HPDE6-E6E7 (cell line): ENCODE results near the gene OPRL1.

Source experiments
- DNase-seq: peaks from one replicate; pipeline ENCODE4 v3.0.0; 2011; ENCODE audit warnings: missing footprints; ENCODE audit errors: extremely low spot score

The OPRL1 gene

DNA sequence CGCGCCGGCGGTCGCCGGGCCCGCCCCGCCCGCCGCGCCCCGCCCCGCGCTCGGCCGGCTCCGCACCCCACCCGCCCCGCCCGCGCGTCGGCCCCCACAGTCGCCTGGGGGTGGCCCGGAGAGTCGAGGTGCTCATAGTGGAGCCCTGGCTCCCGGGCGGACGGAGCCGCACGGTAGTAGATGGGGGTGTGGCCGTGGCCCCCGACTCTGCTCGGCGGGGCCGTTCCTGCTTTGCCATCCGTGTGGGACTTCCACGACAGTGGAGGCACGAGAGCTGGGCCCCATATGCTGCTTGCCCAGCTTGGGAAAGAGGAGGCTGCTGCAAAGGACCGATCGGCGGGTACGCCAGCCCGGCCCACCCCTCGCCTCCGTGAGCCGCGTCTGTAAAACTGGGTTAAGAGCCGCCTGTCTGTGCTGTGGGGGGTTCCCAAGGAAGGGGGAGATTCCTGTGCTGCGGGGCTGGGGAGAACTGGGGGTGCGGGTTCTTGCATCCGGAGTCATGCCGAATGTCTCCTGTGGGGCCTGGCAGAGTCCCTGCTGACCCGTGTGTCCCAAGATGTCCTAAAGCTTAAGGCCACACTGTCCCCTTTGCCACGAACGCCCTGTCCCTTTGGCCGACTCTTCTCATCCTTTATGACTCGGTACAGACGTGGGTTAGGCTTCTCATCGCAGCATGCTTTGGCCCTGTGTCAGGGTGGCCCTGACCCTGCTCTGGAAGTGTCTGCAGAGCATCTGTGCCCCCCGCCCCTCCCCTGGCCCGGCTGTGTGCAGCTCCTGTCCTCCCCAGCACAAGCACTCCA, at the start of gene OPRL1:
Gene OPRL1 (plus strand): TSS at position 70 of the 800 bp plus-strand sequence. CDS start 12,639 bp downstream, outside the sequence.
- no peak for DNase-seq

DNA sequence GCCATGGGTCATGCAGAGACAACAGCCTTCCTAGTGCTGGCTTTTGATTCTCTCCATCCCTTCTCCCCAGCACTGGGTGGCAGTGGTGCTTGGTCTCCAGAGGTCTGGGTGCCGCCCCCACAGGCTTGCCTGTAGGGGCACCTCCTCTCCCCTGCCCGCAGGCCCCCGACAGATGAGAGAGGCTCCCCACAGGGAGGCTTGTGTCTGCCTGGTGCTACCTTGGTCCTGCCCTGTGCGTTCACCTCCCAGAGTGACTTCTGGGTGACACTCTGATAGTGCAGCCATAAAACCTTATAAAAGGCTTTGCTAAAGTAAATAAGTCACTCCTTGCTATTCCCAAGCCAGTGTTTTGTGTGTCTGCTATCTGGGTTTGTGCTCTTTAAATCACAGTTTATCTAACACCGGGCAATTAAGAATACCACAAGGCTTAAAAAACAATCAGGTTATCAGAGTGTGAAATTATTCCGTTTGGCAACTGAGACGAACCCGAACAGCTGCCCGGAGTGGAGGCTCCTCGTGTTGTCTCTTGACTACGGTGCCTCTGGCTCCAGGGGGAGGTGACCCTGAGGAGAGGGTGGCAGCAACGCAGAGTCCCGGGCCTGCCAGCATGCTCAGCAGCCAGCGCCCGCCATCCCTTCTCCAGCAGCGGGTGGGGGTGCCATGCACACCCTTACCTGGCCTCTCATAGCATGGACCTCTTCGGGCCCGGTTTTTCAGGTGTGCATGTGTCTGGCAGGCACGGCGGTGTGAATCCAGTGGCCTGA, 49.3 kb upstream of the OPRL1 start:
- no peak for DNase-seq

DNA sequence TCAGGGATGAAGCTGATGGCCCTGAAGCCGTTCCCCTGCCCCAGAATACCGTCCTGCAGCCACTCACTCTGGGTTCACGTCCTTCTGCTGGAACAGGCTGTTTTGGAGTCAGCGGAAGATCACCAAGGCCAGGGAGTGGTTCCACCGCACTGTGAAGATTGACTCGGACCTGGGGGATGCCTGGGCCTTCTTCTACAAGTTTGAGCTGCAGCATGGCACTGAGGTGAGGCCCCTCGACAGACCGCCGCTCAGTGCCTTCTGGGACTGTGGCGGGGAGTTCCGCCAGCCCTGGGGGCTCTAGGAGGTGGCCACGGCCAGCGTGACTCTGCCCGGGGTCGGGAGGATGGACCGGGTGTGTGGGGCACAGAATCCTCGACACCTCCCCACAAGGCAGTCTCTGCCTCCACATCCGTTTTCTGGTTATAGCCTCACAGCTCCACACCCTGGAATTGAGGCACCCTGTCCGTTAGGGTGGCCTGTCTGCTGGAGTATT, 48.0 kb upstream of the OPRL1 start:
- DNase-seq = no peak

DNA sequence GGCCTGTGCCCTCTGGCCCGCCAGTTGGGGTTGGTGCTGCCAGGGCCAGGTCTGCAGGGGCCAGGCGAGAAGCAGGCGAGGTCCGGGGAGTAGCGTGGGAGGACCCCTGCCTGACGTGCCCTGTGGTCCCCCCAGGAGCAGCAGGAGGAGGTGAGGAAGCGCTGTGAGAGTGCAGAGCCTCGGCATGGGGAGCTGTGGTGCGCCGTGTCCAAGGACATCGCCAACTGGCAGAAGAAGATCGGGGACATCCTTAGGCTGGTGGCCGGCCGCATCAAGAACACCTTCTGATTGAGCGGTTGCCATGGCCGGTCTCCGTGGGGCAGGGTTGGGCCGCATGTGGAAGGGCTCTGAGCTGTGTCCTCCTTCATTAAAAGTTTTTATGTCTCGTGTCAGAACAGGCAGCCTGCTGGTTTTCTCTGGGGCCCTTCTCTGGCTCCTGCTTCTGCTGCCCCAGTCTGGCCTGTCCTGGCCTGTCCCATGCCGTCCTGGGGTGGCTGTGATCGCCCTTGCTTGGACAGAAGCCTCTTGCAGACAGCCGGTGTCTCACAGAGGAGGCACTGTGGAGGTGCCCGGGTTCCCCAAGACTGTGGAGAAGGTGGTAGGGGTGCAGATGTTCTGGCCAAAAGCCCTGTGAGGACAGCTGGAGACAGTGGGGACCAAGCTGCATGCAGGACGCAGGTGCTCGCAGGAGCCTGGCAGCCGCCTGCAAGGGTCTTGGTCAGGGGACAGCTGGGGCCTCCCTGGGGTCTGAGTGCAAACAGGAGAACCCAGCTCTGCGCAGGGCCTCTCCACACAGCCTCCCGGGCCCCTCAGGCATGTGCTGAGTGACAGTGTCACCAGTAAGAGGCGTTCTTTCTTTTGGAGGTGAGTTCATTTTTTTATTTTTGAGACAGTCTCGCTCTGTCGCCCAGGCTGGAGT, 46.9 kb upstream of the OPRL1 start:
- no peak for DNase-seq

DNA sequence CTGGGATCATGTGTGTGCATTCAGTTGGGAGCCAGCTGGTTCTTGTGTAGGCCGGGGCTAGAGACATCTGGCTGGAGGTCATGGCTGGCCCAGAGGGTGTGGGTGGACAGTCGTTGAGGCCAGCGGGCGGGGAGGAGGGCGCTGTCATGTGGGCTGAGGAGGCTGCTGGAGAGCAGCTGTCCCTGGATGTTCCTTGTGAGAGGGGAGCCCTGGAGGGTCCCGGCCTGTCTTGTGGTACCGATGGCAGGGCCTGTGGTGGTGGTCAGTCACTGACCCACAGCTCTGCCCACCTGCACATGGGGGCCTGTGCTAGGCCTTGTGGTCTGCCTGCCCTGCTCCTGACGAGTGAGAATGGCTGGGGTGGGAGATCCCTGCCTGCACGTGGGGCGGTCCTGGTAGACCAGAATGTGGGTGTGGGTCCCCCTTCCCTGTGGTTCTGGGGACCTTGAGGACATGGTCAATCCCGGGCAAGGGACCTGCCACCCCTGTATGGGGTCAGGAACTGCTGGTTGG, 45.8 kb upstream of the OPRL1 start:
- DNase-seq = no peak

DNA sequence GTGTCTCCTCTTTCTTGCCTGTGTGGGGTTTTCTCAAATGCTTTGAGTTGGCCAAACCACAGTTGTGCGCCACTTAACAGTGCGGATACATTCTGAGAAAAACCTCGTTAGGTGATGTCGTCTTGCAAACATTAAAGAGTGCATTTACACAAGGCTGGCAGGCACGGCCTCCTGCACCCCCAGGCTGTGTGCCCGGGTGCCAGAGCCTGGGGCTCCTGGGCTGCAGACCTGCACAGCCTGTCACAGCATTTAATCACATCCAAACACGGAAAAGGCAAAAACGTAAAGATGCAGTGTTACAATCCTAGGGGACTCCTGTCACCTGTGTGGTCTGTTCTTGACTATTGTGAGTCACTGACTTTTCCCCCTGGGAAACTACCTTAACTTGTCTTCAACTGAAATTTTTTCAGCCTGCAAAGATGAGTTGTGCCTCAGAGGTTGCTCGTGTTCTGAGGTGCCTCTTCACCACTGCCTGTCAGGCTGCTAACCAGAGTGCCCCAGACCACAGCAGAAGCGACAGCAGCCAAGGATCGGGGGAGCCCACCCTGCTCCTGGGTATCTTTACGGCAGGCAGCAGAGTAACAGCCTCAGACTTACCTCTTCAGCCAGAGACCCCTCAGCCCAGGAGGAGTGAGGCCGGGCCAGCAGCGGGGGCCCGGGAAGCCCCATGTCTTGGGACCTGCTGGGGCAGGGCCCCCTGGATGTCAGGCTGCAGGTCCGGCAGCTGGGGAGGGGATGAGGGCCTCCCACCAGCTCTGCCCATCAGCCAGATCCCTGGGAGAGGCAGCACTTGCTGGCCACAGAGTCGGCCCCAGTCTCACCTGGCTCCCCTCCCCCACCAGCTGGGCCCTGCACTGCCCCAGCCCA, 44.6 kb upstream of the OPRL1 start:
- no peak for DNase-seq

DNA sequence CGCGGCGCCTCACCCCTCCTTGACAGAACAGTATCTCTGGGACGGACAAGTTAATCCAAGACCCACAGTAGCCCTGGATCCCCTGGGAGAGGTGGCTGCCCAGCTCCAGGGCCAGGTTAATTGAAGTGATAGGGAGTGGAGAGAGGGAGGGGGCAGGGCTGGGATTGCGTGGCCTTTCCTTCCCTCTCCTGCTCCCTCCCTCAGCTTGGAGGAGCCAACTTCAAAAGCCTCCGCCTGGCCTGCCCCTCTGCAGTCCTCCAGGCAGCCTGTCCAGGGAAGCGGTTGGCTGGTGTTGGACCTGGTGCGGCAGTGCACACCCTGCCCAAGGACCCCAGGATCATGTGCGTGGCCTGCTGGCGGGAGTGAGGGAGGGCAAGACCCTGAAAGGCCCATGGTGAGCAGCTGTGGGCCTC, 43.9 kb upstream of the OPRL1 start, which contains the start of gene C20orf204:
Gene C20orf204 (plus strand): TSS at position 250 of the 413 bp plus-strand sequence. CDS start 142 bp downstream, at position 392.
- no peak for DNase-seq

DNA sequence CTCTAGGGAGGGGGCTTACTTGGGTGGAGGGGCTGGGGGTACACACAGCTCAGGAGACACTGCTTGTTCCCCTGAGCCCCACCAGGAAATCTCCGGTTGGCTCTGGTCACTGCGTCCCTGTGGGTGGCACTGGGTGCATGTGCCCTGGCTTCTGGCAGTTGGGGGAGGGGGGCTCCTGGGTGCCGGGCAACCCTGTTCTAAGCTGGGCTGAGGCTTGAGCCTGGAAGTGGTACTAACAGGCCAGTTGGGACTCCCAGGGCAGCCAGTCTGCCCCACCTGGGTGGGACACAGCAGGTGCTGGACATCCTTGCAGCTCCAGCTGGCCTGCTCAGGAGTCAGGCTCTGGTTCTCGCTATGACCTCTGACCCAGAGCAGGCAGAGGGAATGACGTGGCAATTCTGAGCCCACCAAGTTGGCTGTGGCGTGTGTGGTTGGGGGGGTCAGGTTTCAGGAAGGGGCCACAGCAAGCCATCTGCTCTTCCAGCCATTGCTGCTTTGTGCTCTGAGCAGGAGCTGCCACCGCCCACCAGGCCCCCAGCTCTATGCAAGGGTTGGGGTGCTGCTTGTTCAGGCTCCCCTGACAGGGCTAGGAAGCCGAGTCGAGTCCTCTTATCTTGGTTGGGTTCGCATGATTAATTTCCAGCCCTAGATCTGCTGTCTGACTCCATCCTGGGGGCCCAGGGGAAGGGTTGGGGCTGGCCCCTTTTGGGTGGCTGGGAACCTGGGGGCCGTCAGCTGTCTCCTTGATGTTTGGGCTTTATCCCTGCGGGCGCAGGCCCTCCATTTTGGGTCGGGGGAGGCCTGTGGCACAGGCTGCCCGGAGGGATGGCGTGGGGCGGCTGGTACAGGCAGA, 43.3 kb upstream of the OPRL1 start:
- DNase-seq = no peak

DNA sequence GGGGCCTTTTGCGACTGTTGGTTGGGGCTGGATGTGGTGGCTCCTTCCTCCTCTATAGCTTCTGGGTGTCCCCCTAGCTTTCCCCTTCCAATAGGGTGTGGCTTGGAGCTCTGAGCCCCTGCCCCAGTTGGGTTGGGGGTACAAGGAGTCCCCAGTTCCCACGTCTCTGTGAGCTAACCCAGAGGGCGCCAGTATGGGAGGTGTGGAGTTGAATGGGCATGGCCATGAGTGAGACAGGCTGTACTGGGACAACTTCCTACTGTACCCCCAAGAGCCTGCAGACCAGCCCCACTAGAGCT, 42.7 kb upstream of the OPRL1 start:
- DNase-seq = no peak

DNA sequence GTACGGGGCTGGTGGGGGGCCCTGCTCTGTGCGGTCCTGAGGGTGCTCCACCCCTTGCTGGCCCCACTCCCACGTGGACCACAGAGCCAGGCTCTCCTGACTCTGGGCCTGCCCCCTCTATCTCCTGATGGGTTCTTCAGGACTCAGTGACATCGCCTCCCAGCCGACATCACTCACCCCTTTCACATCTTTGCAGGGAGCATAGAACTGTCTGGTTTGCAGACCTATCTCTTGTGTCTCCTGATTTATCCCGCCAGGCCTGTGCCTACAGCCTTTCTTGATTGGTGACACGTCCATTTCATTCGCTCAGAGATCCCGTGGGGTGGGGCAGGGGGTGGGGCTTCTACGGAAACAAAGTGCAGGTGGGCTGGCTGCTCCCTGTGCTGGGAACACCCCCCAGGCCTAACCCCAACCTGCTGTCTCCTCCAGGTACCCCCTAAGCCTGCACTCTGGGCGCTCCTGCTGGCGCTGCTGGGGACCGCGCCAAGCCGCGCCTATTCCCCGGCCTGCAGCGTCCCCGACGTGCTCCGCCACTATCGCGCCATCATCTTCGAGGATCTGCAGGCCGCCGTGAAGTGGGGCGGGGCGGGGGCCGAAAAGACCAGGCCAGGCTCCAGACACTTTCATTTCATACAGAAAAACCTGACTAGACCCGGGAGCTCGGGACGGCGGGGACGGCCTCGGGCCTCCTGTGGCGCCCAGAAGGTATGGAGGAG, 42.2 kb upstream of the OPRL1 start:
- no peak for DNase-seq

DNA sequence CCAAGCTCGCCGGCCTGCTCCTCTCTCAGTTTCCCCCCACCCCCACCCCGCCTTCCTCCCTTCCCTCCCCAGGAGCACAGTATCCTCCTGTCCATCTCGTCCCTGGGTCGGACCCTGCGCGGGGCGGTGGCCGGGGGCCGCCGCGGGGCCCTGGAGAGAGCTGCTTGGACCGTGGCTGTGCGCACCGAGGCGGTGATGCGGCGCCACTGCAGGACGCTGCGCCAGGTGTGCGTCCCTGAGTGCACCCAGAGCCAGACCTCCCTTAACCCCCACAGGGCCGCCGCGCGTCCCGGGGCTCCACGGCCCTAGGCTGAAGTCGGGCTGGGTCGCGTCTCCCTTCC, 41.7 kb upstream of the OPRL1 start:
- no peak for DNase-seq

DNA sequence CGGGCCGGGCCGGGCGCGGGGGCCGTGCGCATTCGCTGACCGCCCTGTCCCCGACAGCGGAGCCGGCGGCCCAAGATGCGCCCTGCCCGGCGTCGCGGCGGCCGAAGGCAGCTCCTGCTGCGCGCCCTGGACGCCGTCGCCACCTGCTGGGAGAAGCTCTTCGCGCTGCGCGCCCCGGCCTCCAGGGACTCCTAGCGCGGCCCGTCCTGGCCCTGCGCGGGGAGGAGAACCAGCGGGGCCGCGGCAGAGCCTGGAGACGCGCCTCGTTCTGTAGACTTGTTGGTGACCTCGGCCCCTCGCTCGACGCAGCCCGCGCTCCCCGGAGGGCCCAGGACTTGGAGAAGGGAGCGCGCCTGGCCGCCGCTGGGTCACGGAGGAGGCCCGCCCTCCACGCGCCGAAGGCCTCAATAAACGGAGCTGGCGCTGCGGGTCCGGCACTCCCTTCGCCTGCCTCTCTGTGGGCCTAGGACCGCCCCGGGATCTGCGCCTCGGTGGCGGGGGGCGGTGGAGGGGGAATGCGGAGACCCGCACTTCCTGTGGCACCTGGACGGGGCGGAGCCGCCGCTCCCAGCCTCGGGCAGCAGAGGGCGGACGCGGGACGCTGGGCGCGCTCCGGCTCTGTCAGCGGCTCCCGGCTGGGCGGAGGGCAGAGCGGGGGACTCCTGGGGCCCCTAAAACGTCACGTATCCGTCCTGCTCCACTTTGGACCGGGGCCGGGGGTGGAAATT, 41.2 kb upstream of the OPRL1 start:
- peak; percentile 88 for DNase-seq

DNA sequence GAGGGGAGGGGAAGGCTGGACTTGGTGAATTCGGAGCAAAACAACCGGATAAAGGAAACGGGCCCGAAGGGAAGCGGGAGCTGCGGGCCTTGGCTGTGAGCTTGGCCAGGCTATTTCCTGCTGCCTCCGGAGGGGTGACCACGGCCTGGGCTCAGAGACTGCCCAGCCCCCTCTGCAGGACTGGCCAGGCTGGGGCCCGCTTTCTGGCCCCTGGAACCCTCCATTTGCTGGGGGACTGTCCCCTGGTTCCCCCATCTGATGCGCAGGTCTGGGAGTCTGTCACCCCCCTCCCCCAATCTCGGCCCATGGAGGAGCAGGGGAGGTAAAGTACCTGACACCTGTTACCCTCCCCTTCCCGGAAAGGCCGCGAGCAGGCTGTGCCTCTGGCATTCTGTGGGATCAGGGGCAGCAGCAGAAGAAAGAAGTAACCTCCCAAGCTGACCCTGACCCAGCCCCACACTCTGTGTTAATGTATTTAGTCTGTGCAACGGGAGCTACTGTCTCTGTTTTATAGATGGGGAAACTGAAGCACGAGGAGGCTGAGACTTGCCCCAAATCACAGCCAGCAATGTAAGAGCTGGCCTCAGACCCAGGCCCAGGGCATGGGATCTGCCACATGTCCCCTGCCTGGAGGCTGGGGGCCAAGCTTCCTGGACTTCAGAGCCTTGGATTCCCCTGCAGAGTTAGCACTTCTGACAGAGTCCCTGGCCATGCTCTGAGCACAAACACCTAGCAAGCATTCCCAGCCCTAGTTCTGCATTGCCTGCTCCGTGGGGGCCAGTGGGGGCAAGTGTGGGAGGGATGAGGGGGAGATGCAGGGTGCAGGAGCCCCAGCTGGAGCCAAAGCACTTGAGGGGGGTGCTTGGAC, 40.4 kb upstream of the OPRL1 start:
- DNase-seq = no peak

DNA sequence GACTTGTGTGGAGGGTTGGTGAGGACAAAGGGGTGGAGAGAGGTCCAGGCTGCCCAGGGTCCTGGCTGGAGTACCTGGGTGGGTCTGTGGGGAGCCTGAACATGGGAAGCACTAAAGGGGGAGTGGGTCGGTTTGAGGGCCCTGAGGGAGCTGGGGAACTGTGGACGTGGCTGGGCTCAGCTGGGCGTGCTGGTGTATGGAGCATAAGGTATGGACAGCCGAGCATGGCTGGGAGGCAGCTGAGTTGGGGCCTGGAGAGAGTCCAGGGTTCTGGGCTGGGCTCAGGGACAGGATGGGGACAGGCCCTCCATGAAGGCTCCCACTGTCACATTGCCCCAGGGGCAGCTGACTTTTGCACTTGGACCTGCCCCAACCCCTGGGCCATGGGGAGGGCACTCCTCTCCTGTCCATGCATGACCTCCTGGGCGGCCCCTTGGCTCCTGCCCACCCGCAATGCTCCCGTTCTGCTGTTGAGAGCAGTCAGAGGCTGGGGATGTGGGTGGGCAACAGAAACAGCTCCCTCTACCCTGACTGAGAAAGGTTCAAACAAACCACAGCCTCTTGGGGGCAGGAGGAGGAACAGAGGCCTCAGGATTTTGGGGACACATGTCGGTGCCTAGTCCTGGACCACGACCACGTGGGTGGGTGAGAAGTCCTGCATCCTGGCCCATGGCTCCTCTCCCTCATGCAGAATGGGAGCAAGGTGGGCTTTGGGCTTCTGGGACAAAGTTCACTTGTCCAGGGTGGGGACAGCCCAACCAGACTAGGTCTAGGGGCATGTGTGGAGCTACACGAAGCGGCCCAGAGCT, 39.4 kb upstream of the OPRL1 start:
- DNase-seq = no peak

DNA sequence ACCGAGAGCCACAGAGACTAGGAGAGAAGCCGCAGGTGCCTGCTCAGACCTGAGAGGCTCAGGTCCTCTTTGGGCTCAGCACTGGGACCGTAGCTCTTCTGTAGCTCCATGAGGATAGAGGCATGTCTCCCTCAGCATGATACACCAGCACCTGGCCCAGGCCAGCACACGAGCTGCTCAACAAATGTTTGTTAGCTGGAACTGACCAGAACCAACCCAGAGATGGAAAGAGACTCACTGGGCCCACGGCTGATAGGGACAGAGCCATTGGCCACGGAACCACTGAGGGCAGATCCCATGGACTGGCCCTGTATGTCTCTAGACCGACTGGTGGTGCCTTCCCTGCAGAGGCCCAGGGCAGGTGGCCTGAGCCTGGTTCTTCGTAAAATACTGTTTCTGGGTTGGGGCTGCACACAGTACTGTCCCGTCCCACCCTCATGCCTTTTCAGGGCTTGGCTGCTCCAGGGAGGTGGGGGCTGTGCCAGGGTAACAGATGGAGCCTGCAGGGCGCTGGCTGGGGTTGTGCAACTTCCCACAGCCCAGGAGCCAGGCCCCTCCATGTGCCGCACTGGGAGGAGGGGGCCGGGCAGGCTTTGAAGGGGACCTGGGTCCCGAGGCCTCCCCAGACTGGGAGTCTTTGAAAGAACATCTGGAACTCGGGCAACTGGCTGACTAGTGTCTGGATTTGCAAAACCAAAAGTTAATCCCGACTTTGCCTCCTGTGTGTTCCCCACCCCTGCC, 38.7 kb upstream of the OPRL1 start:
- DNase-seq = no peak

DNA sequence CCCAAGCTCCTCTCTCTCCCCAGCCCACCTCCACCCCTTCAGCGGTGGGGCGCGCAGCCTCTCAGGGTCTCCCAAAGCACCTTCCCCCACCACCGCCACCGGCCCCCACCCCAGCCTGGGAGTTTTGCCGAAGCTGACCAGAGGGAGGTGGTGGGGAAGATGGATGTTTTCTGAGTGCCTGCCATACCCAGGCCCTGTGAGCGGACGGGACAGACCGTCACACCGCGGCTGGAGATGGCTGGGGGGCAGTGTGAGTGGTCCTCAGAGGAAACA, 38.2 kb upstream of the OPRL1 start:
- DNase-seq = no peak
